Smooth muscle cell (in vitro differentiated cells): Measurements from ENCODE around the gene FKBP9. TPM values are rescaled to one million over a fixed set of nuclear protein-coding genes. Genes with fewer than 3 reads are reported as not detected.
"Not testable (repeated sequence)": the region's sequence is repeated elsewhere in the genome, so short reads cannot be mapped to it uniquely, and the experiment has no call there.

Experiments
- DNase-seq: peaks from one replicate; lab custom pipeline; 2025; ENCODE audit not compliant: unreplicated experiment; lab: John Stamatoyannopoulos, UW
- H2AFZ ChIP-seq: fragments of 200-600 bp; sonication (generic); 2 replicates; pipeline ENCODE4 v1.6.0; 2016; ENCODE audit warnings: antibody characterized with exemption, low read depth, mild to moderate bottlenecking
- H3F3A ChIP-seq: fragments of 200-600 bp; sonication (generic); 2 replicates; pipeline ENCODE4 v1.6.0; 2017; ENCODE audit warnings: antibody characterized with exemption, low read depth
- H3K27ac ChIP-seq: fragments of 200-600 bp; sonication (generic); 2 replicates; pipeline ENCODE4 v1.5.1; 2016; ENCODE audit warnings: low read depth, mild to moderate bottlenecking
- H3K27me3 ChIP-seq: fragments of 200-600 bp; sonication (generic); 2 replicates; pipeline ENCODE4 v1.6.1; 2016; ENCODE audit warnings: low read depth, mild to moderate bottlenecking
- H3K36me3 ChIP-seq: fragments of 200-600 bp; sonication (generic); 2 replicates; pipeline ENCODE4 v1.5.1; 2016; ENCODE audit warnings: low read depth
- H3K4me1 ChIP-seq: fragments of 200-600 bp; sonication (generic); 2 replicates; pipeline ENCODE4 v1.5.1; 2016; ENCODE audit warnings: low read depth
- H3K4me2 ChIP-seq: fragments of 200-600 bp; sonication (generic); 2 replicates; pipeline ENCODE4 v1.6.0; 2016; ENCODE audit warnings: mild to moderate bottlenecking
- H3K4me3 ChIP-seq: fragments of 200-600 bp; sonication (generic); 2 replicates; pipeline ENCODE4 v1.5.1; 2016; ENCODE audit warnings: mild to moderate bottlenecking
- H3K79me2 ChIP-seq: fragments of 200-600 bp; sonication (generic); 2 replicates; pipeline ENCODE4 v1.6.0; 2016; ENCODE audit warnings: low read depth, mild to moderate bottlenecking
- H3K9ac ChIP-seq: fragments of 200-600 bp; sonication (generic); 2 replicates; pipeline ENCODE4 v1.6.0; 2016; ENCODE audit warnings: low read depth
- H3K9me3 ChIP-seq: fragments of 200-600 bp; sonication (generic); replicated peaks from 2 replicates; pipeline ENCODE4 v1.5.1; 2016; ENCODE audit warnings: low read depth
- H4K20me1 ChIP-seq: fragments of 200-600 bp; sonication (generic); 2 replicates; pipeline ENCODE4 v1.6.0; 2016; ENCODE audit warnings: low read depth
- WGBS: methylation state at CpG from one replicate; pipeline ENCODE4 v1.1.7; 2016; ENCODE audit warnings: low lambda C conversion rate; 5-methylcytosine and 5-hydroxymethylcytosine counted together
- polyA plus RNA-seq: library from polyadenylated mRNA; unstranded; fragments of >200 nt; fragmentation: Nextera tagmentation; extraction: Ambion mirVana; gene quantifications from 2 replicates; pipeline ENCODE4 v1.2.1, GENCODE V29; 2016
- total RNA-seq: library from RNA; depleted of rRNA; stranded (reverse); fragments of >200 nt; gene quantifications from 2 replicates; pipeline ENCODE4 v1.2.3, GENCODE V29; 2014
- TF ChIP-seq, protein P1 (sequence below): fragments of 200-600 bp; sonication (generic); IDR thresholded peaks from 2 replicates; pipeline ENCODE4 v1.5.1; 2017; ENCODE audit warnings: borderline replicate concordance, mild to moderate bottlenecking, antibody characterized with exemption; ENCODE audit not compliant: insufficient read depth, poor library complexity, severe bottlenecking

The FKBP9 gene
- total and polyA plus RNA-seq, 2 experiments from 2014 or later = 99.0 to 130 TPM

DNA sequence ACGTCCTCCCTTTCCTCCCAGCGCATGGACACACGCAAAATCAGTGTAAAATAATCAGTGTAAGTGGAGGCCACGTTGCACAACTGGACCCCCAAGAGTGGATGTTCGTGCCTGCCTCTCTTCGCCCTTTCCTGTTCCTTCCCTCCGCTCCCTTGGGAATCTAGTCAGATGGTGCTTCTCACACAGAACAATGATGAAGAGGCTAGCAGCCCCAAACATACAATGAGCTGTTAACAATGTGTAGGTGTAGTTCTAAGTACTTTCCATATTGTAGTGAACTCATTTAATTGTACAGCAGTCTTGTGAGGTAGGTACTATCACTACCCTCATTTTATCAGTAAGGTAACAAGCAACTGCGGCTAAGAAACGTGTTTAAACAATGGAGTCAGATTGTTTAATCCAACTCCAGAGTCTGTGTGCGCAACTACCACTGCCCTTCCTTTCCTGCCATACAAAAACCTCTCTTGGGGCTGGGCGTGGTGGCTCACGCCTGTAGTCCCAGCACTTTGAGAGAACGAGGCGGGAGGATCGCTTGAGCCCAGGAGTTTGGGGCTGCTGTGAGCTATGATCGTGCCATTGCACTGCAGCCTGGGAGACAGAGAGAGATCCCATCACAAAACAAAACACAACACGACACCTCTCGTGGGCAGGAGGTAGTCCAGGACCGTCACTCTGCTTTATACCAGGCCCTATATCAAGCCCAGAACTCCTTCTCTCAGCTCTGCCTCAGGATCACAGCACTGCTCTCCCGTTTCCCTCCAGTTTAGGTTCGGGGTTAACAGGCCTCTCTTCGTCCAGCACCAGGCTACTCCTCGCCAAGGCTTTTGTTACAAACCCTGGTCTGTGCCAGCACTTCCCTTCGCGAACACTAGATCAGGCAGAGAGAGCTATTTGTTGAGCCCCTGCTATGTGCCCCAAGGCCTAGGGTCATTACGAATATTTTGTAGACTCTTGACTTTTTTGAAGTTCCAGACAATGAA lies 1.1 kb downstream of the FKBP9 start:
- Histone ChIP-seq H3K79me2 (peaks cover 8% of the 10 kb centered on the region), H3K36me3 (no peaks in the 10 kb centered on the region), H4K20me1 (no peaks in the 10 kb centered on the region), H3K27ac (peak overlapping the region; percentile 26), H3K9me3 (no peaks in the 10 kb centered on the region), H3K4me3 (peak overlapping the region; percentile 81), H2AFZ (peak overlapping the region; percentile 95), H3F3A (no peaks in the 10 kb centered on the region), H3K4me2 (peak overlapping the region; percentile 92), H3K9ac (peak overlapping the region; percentile 59), H3K27me3 (no peaks in the 10 kb centered on the region), H3K4me1 (no peaks in the 10 kb centered on the region)
- WGBS = 53% methylated on average over 26 of the region's 26 CpGs
- DNase-seq = no peak
- TF ChIP-seq, protein P1, sequence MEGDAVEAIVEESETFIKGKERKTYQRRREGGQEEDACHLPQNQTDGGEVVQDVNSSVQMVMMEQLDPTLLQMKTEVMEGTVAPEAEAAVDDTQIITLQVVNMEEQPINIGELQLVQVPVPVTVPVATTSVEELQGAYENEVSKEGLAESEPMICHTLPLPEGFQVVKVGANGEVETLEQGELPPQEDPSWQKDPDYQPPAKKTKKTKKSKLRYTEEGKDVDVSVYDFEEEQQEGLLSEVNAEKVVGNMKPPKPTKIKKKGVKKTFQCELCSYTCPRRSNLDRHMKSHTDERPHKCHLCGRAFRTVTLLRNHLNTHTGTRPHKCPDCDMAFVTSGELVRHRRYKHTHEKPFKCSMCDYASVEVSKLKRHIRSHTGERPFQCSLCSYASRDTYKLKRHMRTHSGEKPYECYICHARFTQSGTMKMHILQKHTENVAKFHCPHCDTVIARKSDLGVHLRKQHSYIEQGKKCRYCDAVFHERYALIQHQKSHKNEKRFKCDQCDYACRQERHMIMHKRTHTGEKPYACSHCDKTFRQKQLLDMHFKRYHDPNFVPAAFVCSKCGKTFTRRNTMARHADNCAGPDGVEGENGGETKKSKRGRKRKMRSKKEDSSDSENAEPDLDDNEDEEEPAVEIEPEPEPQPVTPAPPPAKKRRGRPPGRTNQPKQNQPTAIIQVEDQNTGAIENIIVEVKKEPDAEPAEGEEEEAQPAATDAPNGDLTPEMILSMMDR = no peak

GRCh38 chr7:32963880-32964301 lies 6.7 kb downstream of the FKBP9 start:
- H3K4me3 ChIP-seq, H3K4me2 ChIP-seq, H3K27me3 ChIP-seq, H3K9ac ChIP-seq, DNase-seq, H3F3A ChIP-seq, H3K9me3 ChIP-seq, H3K4me1 ChIP-seq, H2AFZ ChIP-seq, H3K36me3 ChIP-seq, H3K27ac ChIP-seq, H3K79me2 ChIP-seq: not testable (repeated sequence)
- 73% methylated on average over 5 of the region's 5 CpGs for WGBS
- peaks cover 17% of the 10 kb centered on the region for H4K20me1 ChIP-seq

DNA sequence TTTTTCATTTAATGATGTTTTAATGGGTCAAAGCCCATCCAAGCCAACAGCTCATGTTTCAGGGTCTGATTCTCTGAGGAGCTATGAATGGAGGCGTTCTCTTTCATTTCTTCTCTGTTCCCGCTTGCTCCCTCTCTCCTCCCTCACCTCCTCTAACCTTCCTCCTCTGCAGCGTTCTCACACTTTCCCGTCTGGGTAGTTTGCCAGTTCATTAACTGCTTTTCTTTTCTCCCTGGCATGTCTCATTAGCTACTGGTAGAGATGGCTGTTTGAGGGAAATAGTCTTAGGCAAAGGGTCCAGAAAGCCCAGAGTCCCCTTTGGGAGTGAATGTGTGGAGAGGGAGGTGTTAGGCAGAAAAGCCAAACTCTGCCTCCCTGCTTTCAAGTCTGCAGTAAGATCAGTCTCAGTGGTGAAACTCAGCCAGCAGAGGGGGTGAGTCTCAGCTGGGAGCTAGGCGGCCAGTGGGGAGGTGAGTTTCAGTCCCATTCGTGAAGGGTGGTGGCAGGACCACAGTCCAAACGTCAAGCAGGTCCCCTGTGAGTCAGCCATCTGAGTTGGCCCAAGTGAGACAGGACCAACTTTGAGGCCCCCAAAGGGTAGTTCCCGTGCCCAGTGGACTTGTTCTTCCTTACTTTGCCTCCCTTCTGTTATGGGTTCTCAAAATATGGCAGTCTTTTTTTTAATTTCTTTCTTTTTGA lies 7.4 kb downstream of the FKBP9 start:
- not testable (repeated sequence) for H3K4me1 ChIP-seq, H3K4me3 ChIP-seq, H3K27ac ChIP-seq, H3K27me3 ChIP-seq, H2AFZ ChIP-seq, H3F3A ChIP-seq, H3K9ac ChIP-seq, DNase-seq, H3K4me2 ChIP-seq, H3K79me2 ChIP-seq, H3K36me3 ChIP-seq, H3K9me3 ChIP-seq
- H4K20me1 ChIP-seq = peaks cover 17% of the 10 kb centered on the region
- TF ChIP-seq, protein P1 = peak; percentile 19
- 51% methylated on average over 7 of the region's 8 CpGs for WGBS

GRCh38 chr7:32966489-32967267 lies 9.4 kb downstream of the FKBP9 start:
- not testable (repeated sequence) for H3K9ac ChIP-seq, H3K27me3 ChIP-seq, H3K79me2 ChIP-seq, H3K4me1 ChIP-seq, H3K9me3 ChIP-seq, H3K4me2 ChIP-seq, H3F3A ChIP-seq, H3K27ac ChIP-seq, H3K36me3 ChIP-seq, H3K4me3 ChIP-seq, DNase-seq, H2AFZ ChIP-seq
- H4K20me1 ChIP-seq = peaks cover 24% of the 10 kb centered on the region
- WGBS = 95% methylated on average over 4 of the region's 5 CpGs

DNA sequence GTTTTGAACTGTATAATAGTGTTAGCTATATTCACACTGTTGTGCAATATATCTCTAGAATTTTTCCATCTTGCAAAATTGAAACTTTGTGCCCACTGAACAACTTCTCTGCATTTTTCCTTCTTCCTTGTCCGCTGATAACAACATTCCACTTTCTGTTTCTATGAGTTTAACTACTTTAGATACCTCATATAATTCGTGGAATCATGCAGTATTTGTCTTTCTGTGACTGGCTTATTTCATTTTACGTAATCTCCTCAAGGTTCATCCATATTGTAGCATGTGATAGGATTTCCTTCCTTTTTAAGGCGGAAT lies 10.0 kb downstream of the FKBP9 start:
- not testable (repeated sequence) for H3K36me3 ChIP-seq, H3K4me2 ChIP-seq, H3K27me3 ChIP-seq, H3K4me1 ChIP-seq, H3K27ac ChIP-seq, H3K4me3 ChIP-seq, H3K9me3 ChIP-seq, H3K9ac ChIP-seq, DNase-seq, H3K79me2 ChIP-seq, H3F3A ChIP-seq, H2AFZ ChIP-seq
- 89% methylated on average over 4 of the region's 4 CpGs for WGBS
- H4K20me1 ChIP-seq = peaks cover 25% of the 10 kb centered on the region

- H3K9ac ChIP-seq, H3K4me1 ChIP-seq, H3F3A ChIP-seq, H3K36me3 ChIP-seq, H3K9me3 ChIP-seq, H3K4me3 ChIP-seq, H3K27ac ChIP-seq, DNase-seq, H2AFZ ChIP-seq, H3K27me3 ChIP-seq, H3K79me2 ChIP-seq, H3K4me2 ChIP-seq: not testable (repeated sequence)
- WGBS = 71% methylated on average over 2 of the region's 3 CpGs
- H4K20me1 ChIP-seq = peaks cover 12% of the 10 kb centered on the region
These were observed 14.7 kb downstream of the FKBP9 start for GRCh38 chr7:32971967-32972366.
